Glutamatergic neuron (in vitro differentiated cells): ENCODE data around the gene IKBKE. TPM values are rescaled to one million over a fixed set of nuclear protein-coding genes. Genes with fewer than 3 reads are reported as not detected.

Source experiments
- DNase-seq: peaks from one replicate; pipeline ENCODE4 v3.0.0; 2022
- H3K27ac Mint-ChIP-seq: one replicate; pipeline ENCODE4 v1.8.0; 2020; ENCODE audit warnings: mild to moderate bottlenecking, mixed read lengths, inconsistent platforms; ENCODE audit not compliant: unreplicated experiment
- H3K27me3 Mint-ChIP-seq: one replicate; pipeline ENCODE4 v1.8.0; 2020; ENCODE audit warnings: mild to moderate bottlenecking, moderate library complexity, mixed read lengths, inconsistent platforms; ENCODE audit not compliant: unreplicated experiment
- H3K36me3 Mint-ChIP-seq: one replicate; pipeline ENCODE4 v1.8.0; 2020; ENCODE audit warnings: mild to moderate bottlenecking, mixed read lengths, inconsistent platforms; ENCODE audit not compliant: unreplicated experiment
- H3K4me1 Mint-ChIP-seq: one replicate; pipeline ENCODE4 v1.8.0; 2020; ENCODE audit warnings: mild to moderate bottlenecking, low read depth, mixed read lengths, inconsistent platforms; ENCODE audit not compliant: unreplicated experiment
- H3K4me3 Mint-ChIP-seq: one replicate; pipeline ENCODE4 v1.8.0; 2020; ENCODE audit warnings: mild to moderate bottlenecking, mixed read lengths, inconsistent platforms; ENCODE audit not compliant: unreplicated experiment
- H3K9me3 Mint-ChIP-seq: one replicate; pipeline ENCODE4 v1.8.0; 2020; ENCODE audit warnings: mild to moderate bottlenecking, moderate library complexity, mixed read lengths, inconsistent platforms; ENCODE audit not compliant: unreplicated experiment
- long read RNA-seq: library from polyadenylated mRNA; unstranded; transcript quantifications from one replicate; pipeline ENCODE4 v2.0.0, GENCODE V29; 2020; ENCODE audit not compliant: unreplicated experiment
- total RNA-seq: library from RNA; stranded (reverse); fragmentation: NEBNext Ultra II Directional; extraction: Animal tissue kit (Norgen Biotek cat#: 25700); gene quantifications from one replicate; pipeline ENCODE4 v1.2.1, GENCODE V29; 2021; ENCODE audit not compliant: unreplicated experiment
- TF ChIP-seq, protein P1 (sequence below): fragments of 200-600 bp; sonication (generic); IDR thresholded peaks from one replicate; pipeline ENCODE4 v1.5.0; 2021; ENCODE audit not compliant: partially characterized antibody, unreplicated experiment

Gene IKBKE
- 0.20 TPM for total RNA-seq
- long read RNA-seq: 0 reads

DNA sequence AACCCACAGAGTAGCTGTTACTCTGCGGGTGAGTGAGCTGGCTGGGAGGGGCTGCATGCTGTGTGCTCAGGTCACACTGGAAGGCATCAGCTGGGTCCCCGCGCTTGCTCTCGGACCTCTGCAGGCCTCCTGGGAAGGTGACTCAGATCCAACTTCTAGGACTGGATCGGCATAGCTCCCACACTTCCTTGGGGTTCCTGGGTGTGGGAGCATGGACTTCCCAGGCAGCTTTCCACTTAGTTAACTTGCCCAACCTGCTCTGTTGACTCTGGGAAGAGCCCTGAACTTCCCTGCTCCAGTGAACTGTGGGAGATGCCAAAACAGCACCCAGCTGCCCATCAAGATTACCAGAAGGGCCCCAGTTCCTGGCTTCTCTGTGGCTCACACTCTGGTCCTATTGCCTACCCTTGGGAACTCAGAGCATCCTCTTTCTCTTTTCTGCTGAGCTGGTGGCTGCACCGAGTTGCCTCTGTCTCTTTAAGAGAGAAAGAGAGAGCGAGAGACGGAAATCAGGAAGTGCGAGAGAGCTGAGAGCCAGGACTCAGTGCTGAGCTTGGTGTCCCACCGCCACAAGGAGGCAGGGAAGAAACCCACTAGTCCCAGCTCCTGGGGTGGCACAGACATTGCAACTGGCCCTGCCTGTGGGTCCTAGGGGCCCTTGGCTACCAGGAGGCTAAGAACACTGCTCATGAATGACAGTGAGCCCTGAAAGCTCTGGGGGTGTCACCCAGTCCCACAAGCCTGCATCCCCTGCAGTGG is at the start of gene IKBKE:
TSS of gene IKBKE (plus strand) at position 544 of the 759 bp plus-strand sequence. CDS start 2,752 bp downstream, outside the sequence.
- no peak for DNase-seq
- Mint-ChIP-seq H3K27me3 (peaks cover 2% of the 10 kb centered on the region), H3K9me3 (peaks cover 4% of the 10 kb centered on the region), H3K27ac (no peak within 1 kb of the TSS), H3K36me3 (no peaks in the 10 kb centered on the region), H3K4me1 (peaks cover 4% of the 10 kb centered on the region), H3K4me3 (no peak within 1 kb of the TSS)
- TF ChIP-seq, protein P1, sequence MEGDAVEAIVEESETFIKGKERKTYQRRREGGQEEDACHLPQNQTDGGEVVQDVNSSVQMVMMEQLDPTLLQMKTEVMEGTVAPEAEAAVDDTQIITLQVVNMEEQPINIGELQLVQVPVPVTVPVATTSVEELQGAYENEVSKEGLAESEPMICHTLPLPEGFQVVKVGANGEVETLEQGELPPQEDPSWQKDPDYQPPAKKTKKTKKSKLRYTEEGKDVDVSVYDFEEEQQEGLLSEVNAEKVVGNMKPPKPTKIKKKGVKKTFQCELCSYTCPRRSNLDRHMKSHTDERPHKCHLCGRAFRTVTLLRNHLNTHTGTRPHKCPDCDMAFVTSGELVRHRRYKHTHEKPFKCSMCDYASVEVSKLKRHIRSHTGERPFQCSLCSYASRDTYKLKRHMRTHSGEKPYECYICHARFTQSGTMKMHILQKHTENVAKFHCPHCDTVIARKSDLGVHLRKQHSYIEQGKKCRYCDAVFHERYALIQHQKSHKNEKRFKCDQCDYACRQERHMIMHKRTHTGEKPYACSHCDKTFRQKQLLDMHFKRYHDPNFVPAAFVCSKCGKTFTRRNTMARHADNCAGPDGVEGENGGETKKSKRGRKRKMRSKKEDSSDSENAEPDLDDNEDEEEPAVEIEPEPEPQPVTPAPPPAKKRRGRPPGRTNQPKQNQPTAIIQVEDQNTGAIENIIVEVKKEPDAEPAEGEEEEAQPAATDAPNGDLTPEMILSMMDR: no peak

DNA sequence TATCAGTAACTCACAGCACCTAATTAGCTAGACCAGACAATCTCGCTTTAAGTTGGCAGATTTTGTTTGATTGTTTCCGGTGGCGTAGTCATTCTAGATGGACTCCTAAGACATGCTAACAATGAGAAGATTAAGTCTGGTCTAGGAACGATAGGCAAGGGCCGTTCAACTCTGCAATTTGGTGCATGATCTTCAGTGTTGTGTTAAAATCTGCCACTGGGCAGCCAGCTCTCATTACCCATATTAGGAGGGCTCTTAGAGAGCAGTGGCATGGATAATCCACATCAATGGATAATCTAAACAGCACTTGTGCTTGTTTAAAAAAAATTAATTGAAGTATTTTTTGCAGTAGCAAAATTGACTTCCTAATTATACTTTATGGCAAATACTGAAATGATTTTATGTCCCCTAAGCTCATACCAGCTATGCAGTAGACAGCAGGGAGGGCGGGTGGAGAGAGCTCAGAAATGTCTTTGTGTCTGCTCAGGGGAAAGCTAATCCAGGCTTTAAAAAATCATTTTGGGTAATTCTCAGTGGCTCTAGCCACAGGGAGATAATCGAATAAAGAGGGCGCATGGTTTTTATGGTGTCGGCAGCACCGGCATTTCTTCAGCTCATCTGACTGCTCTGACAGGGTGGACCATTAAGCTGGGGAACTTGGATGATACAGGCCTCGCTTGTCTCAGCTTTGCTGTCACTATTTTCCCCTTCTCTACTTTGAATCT is 48.5 kb upstream of the IKBKE start:
- H3K27me3 Mint-ChIP-seq: no peaks in the 10 kb centered on the region
- no peak overlapping the region for H3K4me3 Mint-ChIP-seq
- H3K27ac Mint-ChIP-seq: no peak overlapping the region
- H3K4me1 Mint-ChIP-seq: no peaks in the 10 kb centered on the region
- H3K36me3 Mint-ChIP-seq: no peaks in the 10 kb centered on the region
- DNase-seq: no peak
- TF ChIP-seq, protein P1: no peak
- no peaks in the 10 kb centered on the region for H3K9me3 Mint-ChIP-seq

DNA sequence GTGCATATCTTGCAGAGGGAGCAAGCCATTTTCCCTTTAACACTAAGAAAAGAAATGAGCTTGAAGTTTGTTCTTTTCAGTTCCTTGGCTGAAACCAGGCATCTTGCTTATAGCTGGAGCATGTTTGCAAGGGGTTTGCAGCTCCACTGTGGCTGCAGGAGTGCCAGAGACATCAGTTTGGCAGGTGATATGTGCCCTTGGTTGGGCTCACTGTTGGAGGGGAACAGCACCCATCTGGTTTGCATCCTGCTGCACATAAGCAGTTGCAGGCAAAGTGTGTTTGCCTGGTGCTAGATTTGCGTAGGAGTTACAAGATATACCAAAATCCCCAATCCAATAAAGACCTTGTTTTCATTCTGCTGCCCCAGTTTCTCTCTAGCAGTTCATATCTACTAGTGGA is 47.8 kb upstream of the IKBKE start:
- no peaks in the 10 kb centered on the region for H3K27me3 Mint-ChIP-seq
- no peaks in the 10 kb centered on the region for H3K4me1 Mint-ChIP-seq
- H3K9me3 Mint-ChIP-seq: no peaks in the 10 kb centered on the region
- H3K4me3 Mint-ChIP-seq: no peak overlapping the region
- TF ChIP-seq, protein P1: no peak
- no peaks in the 10 kb centered on the region for H3K36me3 Mint-ChIP-seq
- no peak for DNase-seq
- H3K27ac Mint-ChIP-seq: no peak overlapping the region

DNA sequence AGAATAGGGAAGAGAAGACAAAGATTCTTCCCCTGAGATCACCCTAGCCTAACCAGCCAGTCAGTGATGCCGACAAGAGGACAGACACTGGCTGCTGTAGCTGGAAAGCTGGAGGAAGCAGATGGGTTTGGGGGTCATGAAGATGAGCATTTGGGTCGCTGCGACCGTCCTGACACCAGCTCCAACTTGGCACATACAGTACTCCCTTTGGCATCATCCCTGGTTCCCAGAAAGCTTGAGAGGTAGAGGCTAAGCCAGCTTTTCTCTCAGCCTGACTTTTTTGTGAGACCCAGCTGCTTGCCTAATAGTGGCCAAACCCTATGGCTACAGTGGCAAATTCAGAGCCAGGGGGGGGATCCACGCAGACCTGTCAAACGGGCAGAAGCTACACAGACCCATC is 43.0 kb upstream of the IKBKE start:
- Mint-ChIP-seq H3K9me3 (no peaks in the 10 kb centered on the region), H3K36me3 (no peaks in the 10 kb centered on the region), H3K27ac (no peak overlapping the region), H3K27me3 (peaks cover 2% of the 10 kb centered on the region), H3K4me1 (no peaks in the 10 kb centered on the region), H3K4me3 (no peak overlapping the region)
- TF ChIP-seq, protein P1: no peak
- DNase-seq: no peak

DNA sequence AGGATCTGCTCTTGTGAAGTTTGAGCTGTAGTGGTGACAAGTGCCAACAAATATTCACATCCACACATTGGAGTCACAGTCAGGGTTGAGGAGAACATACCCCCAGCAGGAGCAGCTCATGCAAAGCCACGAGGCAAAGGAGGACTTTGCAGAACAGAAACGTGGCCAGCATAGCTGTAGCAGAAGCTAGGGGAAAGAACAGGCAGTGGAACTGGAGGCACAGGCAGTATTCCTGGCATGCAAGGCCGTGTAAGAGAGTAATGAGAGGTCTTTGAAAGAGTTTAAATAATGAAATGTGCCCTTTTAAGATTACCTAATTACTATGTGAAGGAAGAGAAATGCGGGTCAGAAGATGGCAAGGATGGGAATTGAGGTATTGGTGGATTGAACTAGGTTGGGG is 40.9 kb upstream of the IKBKE start:
- no peak for DNase-seq
- no peaks in the 10 kb centered on the region for H3K36me3 Mint-ChIP-seq
- TF ChIP-seq, protein P1: no peak
- no peaks in the 10 kb centered on the region for H3K9me3 Mint-ChIP-seq
- H3K4me1 Mint-ChIP-seq: no peaks in the 10 kb centered on the region
- no peak overlapping the region for H3K27ac Mint-ChIP-seq
- H3K27me3 Mint-ChIP-seq: peaks cover 2% of the 10 kb centered on the region
- H3K4me3 Mint-ChIP-seq: no peak overlapping the region
